GM19035 (cell line): Measurements from ENCODE around the gene ZNF80.

Experiments
- ATAC-seq: cut with Tn5 transposase; IDR thresholded peaks from one replicate; pipeline ENCODE4 v1.9.1; 2021; ENCODE audit not compliant: unreplicated experiment

Gene ZNF80

DNA sequence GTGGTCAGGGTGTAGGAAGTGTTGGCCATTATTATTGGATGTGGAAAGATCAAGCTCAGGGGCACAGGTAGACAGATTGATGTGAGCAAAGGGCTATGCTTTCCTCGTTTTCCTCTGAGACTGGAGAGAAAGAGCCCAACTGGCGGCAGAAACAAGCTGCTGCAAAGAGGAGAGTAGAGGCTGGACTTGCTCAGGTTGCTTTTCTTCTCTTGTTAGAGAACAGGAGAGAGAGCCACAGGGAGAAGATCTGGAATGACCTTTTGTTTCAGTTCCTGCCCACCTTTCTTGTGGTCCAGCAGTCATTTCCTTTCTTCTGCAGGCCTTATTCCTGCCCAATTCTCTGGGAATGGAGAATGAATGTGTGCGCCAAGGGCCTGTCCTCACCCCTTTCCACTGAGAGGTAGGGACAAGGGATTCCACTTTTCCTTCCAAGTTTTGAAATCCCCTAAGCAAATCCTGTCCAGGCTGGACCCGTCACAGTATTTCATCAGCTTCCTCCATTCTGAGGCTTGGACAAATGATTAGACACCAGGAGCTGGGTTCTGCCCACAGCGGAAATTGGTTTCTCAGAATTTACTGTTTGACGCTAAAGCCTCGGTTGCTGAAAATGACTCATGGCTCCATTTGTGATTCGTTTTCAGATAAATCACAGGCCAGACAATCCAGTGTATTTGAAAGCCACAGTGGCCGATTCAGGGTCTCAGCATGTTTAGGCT, 16.1 kb downstream of the ZNF80 start:
- ATAC-seq: peak; percentile 39

DNA sequence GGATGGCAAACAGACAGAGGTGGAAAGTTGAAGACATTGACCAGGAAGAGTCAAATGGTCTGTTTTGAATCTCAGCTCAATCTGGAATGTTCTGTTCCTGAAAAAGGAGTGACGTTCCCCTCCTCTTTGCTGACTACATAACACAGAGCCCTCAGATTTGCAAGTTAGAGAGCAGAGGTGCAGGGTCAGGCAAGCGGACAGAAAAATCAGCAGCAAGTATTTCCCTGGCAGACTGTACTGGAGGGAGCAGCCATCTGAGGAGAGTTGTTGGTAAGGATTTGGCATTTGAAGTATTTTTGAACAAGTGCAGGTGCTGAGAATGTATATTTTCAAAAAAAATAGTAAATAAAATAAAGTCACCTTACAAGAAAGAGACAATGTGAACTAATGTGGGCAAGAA, 17.6 kb downstream of the ZNF80 start:
- ATAC-seq: no peak

DNA sequence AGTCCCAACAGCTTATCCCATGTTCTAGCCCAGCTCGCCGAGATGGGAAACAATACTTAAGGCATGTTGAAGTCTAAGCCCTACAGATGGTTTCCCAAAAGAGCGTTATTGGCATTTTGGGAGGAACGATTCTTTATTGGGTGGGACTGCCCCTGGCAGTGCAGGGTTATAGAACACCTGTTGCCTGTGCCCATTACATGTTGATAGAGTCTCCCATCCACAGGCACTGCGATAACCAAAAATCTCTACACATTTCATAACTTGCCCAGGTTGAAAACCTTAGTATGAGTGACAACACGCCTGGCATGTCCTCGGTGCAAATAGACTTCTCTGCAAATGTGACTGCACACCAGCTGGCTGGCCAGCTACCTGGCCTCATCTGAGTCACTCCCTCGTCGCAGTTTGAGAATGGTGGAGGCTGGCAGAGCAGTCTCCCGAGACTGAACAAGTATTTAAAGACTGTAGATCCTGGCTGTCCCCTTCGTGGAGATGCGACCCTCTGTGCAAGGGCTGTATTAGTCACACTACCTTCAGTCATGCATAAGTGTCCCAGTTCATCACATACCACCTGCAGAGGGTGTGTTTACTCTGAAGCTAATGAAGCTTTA, 18.7 kb downstream of the ZNF80 start:
- no peak for ATAC-seq

DNA sequence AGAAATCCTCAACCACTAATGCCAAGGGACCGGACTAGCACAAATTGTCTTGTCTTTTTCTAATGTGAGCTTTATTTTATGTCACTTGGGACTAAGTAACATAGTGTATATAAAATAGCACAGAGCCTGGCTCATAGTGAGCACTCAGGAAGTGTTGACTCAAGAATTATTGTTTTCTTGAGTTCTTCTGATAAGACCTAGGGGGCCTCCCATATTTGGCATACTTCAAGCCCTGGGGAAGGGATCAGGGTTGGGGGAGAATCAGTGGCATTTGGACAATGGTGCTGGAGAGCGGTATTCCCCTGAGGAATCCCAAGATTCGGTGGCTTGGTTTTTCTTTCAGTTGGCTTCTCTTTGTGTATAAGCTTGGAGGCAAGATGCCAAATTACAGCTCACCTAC, 19.4 kb downstream of the ZNF80 start:
- no peak for ATAC-seq

GRCh38 chr3:114217266-114217665, 20.1 kb downstream of the ZNF80 start:
- ATAC-seq: no peak

DNA sequence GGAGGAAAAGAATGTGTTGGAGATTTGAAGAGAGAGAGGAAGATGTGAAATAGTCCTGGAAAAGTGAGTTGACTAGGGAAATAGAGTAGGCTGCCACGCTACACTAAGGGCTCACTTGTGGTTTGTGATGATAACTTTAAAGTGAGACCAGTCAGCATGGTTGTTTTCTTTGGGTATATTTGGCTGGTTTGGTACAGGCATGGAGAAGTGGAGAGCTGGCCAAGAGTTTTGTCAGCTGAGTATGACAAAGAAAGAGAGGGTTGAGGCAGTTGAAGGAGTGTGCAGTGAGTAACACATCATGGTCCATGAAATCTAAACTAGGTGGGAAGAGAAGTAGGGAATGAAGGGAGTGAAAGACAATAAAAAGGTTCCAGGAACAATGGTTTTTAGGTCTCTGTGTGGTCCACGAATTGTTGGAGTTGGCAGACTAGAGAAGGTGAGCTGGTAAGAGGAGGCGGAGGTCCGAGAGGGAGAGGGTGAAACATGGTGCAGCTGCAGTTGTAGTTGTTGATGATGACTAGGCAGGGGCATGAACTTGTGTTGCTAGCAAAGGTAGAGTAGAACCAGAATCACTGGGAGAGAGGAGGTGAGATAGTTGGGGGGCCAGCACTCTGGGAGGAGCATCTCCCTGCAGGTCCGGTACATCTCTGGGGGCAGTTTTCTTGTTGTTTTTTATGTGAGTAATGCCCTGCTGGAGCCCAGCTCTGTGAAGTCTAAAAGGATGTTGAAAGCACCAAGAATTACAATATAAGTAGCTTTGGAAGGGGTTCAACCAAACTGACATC, 21.0 kb downstream of the ZNF80 start:
- no peak for ATAC-seq

- no peak for ATAC-seq
Observed at GRCh38 chr3:114214542-114215341, 22.6 kb downstream of the ZNF80 start.

DNA sequence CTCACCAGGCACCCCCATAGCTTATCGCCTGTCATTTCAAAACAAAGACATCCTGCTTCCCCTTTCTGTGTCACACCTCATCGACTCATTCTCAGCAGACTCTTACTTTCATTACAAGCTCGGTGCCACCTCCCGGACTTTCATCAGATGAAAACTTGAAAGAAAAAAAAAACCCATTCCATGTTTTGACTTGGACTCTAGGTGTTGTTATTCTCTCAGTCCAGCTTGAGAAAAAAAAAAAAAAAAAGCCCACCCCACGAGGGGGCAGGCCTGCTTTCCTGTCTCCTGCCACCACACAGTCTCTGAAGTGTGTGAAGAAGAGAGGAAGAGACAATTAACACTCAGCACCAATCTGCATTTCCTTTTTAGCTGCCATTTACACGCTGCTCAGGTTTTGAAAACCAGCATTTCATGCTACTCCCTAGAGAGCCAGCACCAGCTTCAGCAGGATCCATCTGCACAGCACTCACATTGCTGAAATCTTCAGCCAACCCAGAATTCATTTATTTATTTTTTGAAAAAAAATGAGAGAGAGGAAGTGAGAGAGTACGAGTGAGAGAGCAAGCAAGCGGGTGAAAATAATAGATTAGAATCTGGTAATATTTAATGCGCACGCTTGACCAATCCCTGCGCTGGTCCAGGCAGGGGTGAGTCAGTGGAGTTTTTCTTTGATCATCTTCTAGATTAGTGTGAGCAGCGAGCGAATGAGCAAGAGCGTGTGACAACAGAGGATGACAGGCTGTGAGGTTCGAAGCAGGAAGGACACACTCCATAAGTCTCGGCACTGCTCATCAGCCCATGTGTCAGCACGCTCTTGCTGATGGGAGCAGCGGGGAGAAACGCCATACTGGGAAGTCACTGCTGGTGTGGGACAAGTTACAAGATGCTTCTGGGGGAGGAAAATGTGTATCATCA, 23.5 kb downstream of the ZNF80 start:
- ATAC-seq: peak; percentile 86

- ATAC-seq: peak; percentile 9
Observed at GRCh38 chr3:114213292-114213626, 24.1 kb downstream of the ZNF80 start.

DNA sequence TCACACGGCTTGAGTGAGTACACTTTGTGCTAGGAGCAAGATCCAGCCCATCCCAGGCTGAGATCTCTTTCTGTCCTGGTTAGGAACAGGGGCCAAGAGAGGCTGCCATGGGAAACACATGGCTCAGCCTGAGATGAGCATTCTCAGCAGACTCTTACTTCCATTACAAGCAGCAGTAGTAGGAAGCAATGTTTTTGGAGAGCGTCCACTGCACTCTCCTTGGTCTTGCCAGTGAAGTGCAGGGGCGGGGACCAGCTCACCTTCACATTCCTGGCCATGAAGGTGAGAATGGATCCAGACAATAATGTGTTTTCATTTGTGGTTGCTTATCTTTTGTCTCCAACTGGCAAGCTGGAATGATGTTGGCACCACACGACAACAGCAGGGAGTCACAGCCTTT, 24.7 kb downstream of the ZNF80 start:
- no peak for ATAC-seq

DNA sequence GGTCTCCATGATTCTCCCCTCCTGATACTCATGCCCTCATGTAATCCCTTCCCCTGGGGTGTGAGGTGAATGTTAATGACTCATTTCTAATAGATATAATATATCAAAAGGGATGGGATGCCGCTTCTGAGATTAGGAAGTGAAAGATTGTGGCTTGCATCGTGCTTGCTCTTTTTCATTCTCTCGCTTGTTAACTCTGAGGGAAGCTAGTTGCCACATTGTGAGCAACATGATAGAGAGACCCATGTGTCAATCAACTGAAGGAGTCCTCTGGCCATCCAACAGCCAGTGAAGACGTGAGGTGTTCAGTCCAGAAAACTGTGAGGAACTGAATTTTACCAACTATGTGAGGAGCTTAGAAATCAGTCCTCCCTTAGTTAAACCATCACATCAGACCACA, 29.6 kb downstream of the ZNF80 start:
- no peak for ATAC-seq

- no peak for ATAC-seq
Observed at GRCh38 chr3:114206342-114206741, 31.0 kb downstream of the ZNF80 start.

GRCh38 chr3:114205541-114205940, 31.8 kb downstream of the ZNF80 start:
- ATAC-seq: no peak

DNA sequence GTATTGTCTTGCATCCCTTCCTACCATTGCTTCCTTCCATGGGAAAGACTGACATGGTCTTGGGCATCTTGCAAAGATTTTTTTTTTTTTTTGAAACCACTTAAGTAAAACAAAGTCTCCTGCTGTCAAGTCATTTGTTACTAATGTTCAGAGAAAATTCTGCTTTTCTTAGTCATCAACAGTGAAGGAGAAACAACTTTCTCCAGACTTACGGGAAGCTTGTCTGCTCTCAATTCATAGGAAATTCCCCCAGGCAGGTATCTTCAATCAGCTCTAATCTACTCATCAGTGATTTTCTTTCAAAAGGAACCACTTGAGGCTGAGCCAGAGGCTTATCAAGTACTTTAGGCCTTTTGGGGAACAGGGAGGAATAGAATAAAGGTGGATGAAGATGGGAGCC, 42.6 kb downstream of the ZNF80 start:
- no peak for ATAC-seq

DNA sequence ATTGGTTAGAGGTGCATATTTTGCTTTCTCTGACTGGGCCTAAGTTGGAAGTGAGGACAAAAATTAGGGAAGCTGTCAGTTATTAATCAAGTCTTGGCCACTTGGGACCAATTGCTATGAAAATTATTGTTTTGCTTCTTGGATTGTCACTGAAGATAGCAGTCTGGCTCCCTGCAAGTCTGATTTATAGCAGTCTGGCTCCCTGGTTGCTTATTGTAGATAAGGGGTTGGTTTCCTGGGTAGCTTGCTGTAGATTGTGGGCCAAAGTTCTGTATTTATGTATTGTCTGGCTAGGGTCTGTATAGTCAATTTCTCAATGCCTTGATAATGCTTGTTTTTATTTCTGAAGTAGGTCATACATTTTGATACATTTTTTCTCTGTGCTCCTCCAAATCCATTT, 45.2 kb downstream of the ZNF80 start:
- ATAC-seq: no peak

DNA sequence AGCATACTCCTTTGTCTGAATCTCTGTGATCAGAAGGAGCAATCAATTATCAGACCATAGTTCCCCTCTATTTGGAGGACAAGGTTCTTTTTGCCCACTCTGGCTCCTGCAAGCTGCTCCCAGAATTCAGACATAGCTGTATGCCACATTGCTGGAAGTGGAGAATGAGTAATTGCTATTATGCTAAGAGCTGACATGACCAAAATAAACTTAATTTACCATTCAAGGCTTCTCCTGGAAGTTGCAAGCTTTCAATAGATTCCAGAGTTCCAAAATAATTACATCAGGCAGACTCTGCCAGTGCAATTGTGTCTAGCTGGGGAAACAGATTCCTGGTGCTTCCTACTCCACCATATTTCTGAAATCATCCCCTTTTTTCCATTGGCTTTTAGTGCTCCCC, 50.9 kb downstream of the ZNF80 start:
- no peak for ATAC-seq
